ENCODE results near the gene PUM1. TPM values are rescaled to one million over a fixed set of nuclear protein-coding genes. Genes with fewer than 3 reads are reported as not detected.

Gene PUM1
- total and polyA plus RNA-seq, 2 of the 4 experiments (the other 2 are of a cell fraction) = 75.4 to 137 TPM

- Histone ChIP-seq H4K91ac (ENCODE audit: insufficient read depth, low read depth, low read length) (no peak overlapping the region), H3K14ac (replicated peaks; ENCODE audit: low read depth, low read length) (no peak overlapping the region), H2BK120ac (ENCODE audit: low read depth, low read length) (no peak overlapping the region), H4K8ac (ENCODE audit: low read depth in 2 of 2, low read length in 2 of 2) (no peak overlapping the region), H2BK5ac (ENCODE audit: low read depth, low read length, poor library complexity, severe bottlenecking) (no peak overlapping the region), H3K79me1 (ENCODE audit: low read depth in 1 of 2, low read length in 2 of 2) (peaks cover 58 to 94% of the 10 kb centered on the region in 2 experiments), H2AFZ (replicated peaks; ENCODE audit: low read length, poor library complexity) (no peak overlapping the region), H4K20me1 (ENCODE audit: insufficient read depth, low read length) (peaks cover 91% of the 10 kb centered on the region), H3K23ac (ENCODE audit: low read depth, low read length) (no peak overlapping the region; the same call in 1 of the 2 replicates), H3K4ac (ENCODE audit: low read depth, low read length) (no peak overlapping the region), H2BK15ac (ENCODE audit: low read depth, low read length) (no peak overlapping the region), H3K27me3 (ENCODE audit: control insufficient read depth, insufficient read depth, low read length) (no peaks in the 10 kb centered on the region), H3K18ac (ENCODE audit: low read depth, low read length) (no peak overlapping the region), H3K56ac (ENCODE audit: extremely low read depth, insufficient read depth, low read length) (no peak overlapping the region), H3K4me3 (ENCODE audit: insufficient read depth, low read depth, low read length) (no peak overlapping the region), H3K4me2 (ENCODE audit: low read depth, low read length) (no peak overlapping the region), H3K9me1 (ENCODE audit: insufficient read depth, low read length) (peaks cover 47% of the 10 kb centered on the region), H3K9me3 (ENCODE audit: control insufficient read depth, insufficient read depth, low read length) (no peaks in the 10 kb centered on the region), H2AK9ac (replicated peaks; ENCODE audit: low read depth, low read length, poor library complexity) (no peak overlapping the region), H2BK20ac (ENCODE audit: low read depth, low read length) (no peak overlapping the region), H2AK5ac (ENCODE audit: low read depth, low read length) (no peak overlapping the region), H3K4me1 (ENCODE audit: control insufficient read depth, insufficient read depth, low read length) (peaks cover 40% of the 10 kb centered on the region), H3K9ac (ENCODE audit: low read depth, low read length) (no peak overlapping the region), H3K27ac (ENCODE audit: insufficient read depth, low read length) (no peak overlapping the region), H4K5ac (ENCODE audit: low read depth, low read length) (no peak overlapping the region), H3K36me3 (ENCODE audit: control insufficient read depth, insufficient read depth, low read length) (0 out of 2 replicates have a peak, but pooled peaks cover 2% of the 10 kb centered on the region)
- no TSS peak for BruUV-seq (replicated peaks)
- ChIA-PET POLR2A (ENCODE audit: unreplicated experiment) (no interaction called here), CTCF (interaction anchor here (0.7 kb wide), 1 partner anchor 14 kb away, joined by 3 read pairs; no protein-coding TSS in a partner anchor)
- DNase-seq (no peak), ATAC-seq (ENCODE audit: low read depth) (no peak)
- in situ Hi-C loops (cut with MboI; ENCODE audit: low sequenced_read_pairs) (no loop called here), dilution Hi-C loops (cut with HindIII; ENCODE audit: low sequenced_read_pairs, unreplicated experiment) (no loop called here), intact Hi-C loops (cut with micrococcal nuclease) (no loop called here)
- TF ChIP-seq NFE2L2 (IDR thresholded peaks at IDR 0.05; ENCODE audit: low read depth, low read length) (no peak), RFX5 (IDR thresholded peaks at IDR 0.05; ENCODE audit: low read depth, low read length) (no peak)
- WGBS, 2 experiments (ENCODE audit: extremely low coverage in 2 of 2, insufficient read length in 1 of 2) = 100% methylated on average over 1 of the region's 2 CpGs; no CpG with 5 or more reads in 1 of the 2 experiments
These were observed 168.6 kb downstream of the PUM1 start for GRCh38 chr1:30896905-30897304.

All from IMR-90 (cell line).